Retinal pigment epithelial cell (primary cell): ENCODE results near the gene HPS1.

ENCODE experiments used
- DNase-seq: peaks from one replicate; pipeline ENCODE4 v3.0.0-alpha.2; 2010; ENCODE audit warnings: low read depth
- H3K4me3 ChIP-seq: 2 replicates; pipeline ENCODE4 v1.5.1; 2011; ENCODE audit warnings: mild to moderate bottlenecking, low read length, control low read depth, moderate library complexity
- TF ChIP-seq, protein P1 (sequence below): conservative IDR thresholded peaks from 2 replicates; pipeline ENCODE4 v1.5.1; 2011; ENCODE audit warnings: low read depth, low read length, control low read depth, inconsistent platforms

Gene HPS1

GRCh38 chr10:98456686-98457482 lies 10.1 kb upstream of the HPS1 start:
- TF ChIP-seq, protein P1, sequence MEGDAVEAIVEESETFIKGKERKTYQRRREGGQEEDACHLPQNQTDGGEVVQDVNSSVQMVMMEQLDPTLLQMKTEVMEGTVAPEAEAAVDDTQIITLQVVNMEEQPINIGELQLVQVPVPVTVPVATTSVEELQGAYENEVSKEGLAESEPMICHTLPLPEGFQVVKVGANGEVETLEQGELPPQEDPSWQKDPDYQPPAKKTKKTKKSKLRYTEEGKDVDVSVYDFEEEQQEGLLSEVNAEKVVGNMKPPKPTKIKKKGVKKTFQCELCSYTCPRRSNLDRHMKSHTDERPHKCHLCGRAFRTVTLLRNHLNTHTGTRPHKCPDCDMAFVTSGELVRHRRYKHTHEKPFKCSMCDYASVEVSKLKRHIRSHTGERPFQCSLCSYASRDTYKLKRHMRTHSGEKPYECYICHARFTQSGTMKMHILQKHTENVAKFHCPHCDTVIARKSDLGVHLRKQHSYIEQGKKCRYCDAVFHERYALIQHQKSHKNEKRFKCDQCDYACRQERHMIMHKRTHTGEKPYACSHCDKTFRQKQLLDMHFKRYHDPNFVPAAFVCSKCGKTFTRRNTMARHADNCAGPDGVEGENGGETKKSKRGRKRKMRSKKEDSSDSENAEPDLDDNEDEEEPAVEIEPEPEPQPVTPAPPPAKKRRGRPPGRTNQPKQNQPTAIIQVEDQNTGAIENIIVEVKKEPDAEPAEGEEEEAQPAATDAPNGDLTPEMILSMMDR, result no peak
- no peak overlapping the region for H3K4me3 ChIP-seq
- DNase-seq, result no peak

GRCh38 chr10:98456043-98456570 lies 9.4 kb upstream of the HPS1 start:
- no peak for DNase-seq
- TF ChIP-seq, protein P1, result no peak
- H3K4me3 ChIP-seq, result no peak overlapping the region

GRCh38 chr10:98453729-98454128 lies 7.0 kb upstream of the HPS1 start:
- TF ChIP-seq, protein P1, result no peak
- no peak overlapping the region for H3K4me3 ChIP-seq
- DNase-seq, result no peak

GRCh38 chr10:98450618-98451017 lies 3.9 kb upstream of the HPS1 start:
- H3K4me3 ChIP-seq, result no peak overlapping the region
- no peak for DNase-seq
- TF ChIP-seq, protein P1, result no peak

DNA sequence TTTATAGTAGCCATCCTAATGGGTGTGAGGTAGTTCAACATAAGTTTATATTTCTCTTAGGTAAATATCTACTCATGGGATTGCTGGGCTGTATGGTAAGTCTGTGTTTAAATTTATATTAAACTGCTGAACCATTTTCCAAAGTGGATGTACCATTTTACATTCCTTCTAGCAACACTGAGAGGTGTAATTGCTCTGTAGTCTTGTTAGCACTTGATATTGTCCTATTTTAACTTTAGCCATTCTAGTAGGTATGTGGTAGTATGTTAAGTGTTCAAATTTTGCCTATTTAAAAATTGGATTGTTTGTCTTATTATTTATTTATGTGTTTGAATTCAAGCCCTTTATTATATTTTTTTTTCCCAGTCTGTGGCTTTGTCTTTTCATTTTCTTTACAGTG lies 2.6 kb upstream of the HPS1 start:
- no peak for DNase-seq
- no peak overlapping the region for H3K4me3 ChIP-seq
- TF ChIP-seq, protein P1, result no peak

DNA sequence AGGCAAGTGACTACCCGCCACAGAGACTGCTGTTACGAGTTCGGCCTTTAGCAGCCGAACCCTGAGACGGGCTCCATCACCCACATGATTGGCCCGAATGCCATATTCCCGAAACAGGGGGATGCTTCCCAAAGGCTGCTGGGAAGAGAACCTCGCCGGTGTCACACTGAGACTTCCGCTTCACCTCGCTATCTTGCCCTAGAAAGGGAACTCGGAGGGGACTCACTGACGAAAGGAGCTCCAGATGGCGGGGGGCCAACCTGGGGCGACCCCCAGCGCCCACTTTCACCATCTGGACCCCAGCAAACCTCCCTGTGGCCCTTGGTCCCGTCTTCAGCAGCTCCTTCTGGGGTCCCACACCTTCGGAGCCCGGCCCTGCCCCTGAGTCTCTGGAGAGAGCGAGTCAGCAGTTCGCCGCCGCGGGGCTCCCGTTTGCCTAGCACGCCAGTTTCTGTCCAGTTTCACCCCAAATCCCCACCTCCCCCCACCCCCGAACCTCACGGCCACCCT lies 529 bp downstream of the HPS1 start:
- H3K4me3 ChIP-seq, result peak overlapping the region; percentile 81
- TF ChIP-seq, protein P1, result no peak
- DNase-seq, result no peak
